Measurements from ENCODE around the gene TMEM178A.

- no peak for TF ChIP-seq EZH2phosphoT487 (IDR thresholded peaks at IDR 0.05; ENCODE audit: insufficient read depth, low read depth)
- no peak for TF ChIP-seq EZH2 (IDR thresholded peaks at IDR 0.05; ENCODE audit: insufficient read depth, poor library complexity, severe bottlenecking)
Measured at GRCh38 chr2:39743269-39743776, 77.6 kb downstream of the TMEM178A start.

All from GM23248 (cell line).